DOHH2 (cell line): ENCODE measurements around the gene BCL2.

Source experiments
- EZH2phosphoT487 ChIP-seq: fragments of 200-600 bp; sonication (generic); IDR thresholded peaks from 2 replicates; pipeline ENCODE4 v1.6.1; 2017; ENCODE audit warnings: borderline replicate concordance, mild to moderate bottlenecking, antibody characterized with exemption, low read length, moderate library complexity, mixed read lengths
- TF ChIP-seq, protein P1 (sequence below): fragments of 200-600 bp; sonication (generic); IDR thresholded peaks from one replicate; pipeline ENCODE4 v1.5.1; 2014; ENCODE audit warnings: antibody characterized with exemption, mild to moderate bottlenecking, low read depth, low read length; ENCODE audit not compliant: poor library complexity, severe bottlenecking

DNA sequence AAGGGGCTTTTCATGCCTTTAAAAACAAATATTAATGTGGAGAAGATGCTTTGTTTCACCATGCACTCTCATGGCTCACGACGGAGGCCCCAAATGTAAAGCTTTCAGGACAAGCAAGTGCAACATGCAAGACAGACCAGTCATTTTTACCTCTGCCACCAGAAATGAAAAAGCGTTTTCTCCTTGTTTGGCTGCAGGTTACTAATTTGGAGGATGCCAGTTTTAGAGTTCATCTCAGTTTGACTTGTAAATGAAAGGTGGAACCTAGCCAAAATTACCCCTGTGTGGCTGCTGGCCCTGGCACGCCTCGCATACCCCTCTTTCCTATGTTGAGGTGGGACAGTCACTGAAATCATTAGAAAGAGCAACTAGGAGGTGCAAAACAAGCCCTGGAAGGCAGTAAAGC lies 138.6 kb downstream of the BCL2 start:
- TF ChIP-seq, protein P1, sequence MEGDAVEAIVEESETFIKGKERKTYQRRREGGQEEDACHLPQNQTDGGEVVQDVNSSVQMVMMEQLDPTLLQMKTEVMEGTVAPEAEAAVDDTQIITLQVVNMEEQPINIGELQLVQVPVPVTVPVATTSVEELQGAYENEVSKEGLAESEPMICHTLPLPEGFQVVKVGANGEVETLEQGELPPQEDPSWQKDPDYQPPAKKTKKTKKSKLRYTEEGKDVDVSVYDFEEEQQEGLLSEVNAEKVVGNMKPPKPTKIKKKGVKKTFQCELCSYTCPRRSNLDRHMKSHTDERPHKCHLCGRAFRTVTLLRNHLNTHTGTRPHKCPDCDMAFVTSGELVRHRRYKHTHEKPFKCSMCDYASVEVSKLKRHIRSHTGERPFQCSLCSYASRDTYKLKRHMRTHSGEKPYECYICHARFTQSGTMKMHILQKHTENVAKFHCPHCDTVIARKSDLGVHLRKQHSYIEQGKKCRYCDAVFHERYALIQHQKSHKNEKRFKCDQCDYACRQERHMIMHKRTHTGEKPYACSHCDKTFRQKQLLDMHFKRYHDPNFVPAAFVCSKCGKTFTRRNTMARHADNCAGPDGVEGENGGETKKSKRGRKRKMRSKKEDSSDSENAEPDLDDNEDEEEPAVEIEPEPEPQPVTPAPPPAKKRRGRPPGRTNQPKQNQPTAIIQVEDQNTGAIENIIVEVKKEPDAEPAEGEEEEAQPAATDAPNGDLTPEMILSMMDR = no peak
- no peak for TF ChIP-seq EZH2phosphoT487
